Omental fat pad (tissue), 4 donors: ENCODE measurements around the gene ZDHHC7. TPM values are rescaled to one million over a fixed set of nuclear protein-coding genes. Genes with fewer than 3 reads are reported as not detected.

Experiments used
- ATAC-seq: fragments of 150-250 bp; one replicate; pipeline ENCODE4 v1.9.1; 2016; ENCODE audit warnings: mild to moderate bottlenecking, moderate library complexity; ENCODE audit not compliant: low FRiP score
- DNase-seq: peaks from one replicate; pipeline ENCODE4 v3.0.0-alpha.2; 2019; ENCODE audit warnings: low spot score
- CTCF ChIP-seq, 3 donors: fragments of 450-650 bp; IDR thresholded peaks; one replicate each; pipeline ENCODE4 v1.5.1; 2016 to 2017; ENCODE audit warnings: antibody characterized with exemption in 3 of 3, mild to moderate bottlenecking in 3 of 3, moderate library complexity in 2 of 3
- total RNA-seq, 4 donors: library from RNA; depleted of rRNA; stranded (reverse); fragments of >200 nt; gene quantifications; one replicate each; pipeline ENCODE4 v1.1.0, GENCODE V29; 2016

The ZDHHC7 gene
- total RNA-seq, 4 donors from 2014 or later: 41.3 to 72.2 (median 51.3) TPM

GRCh38 chr16:85017633-85018032, 6.3 kb upstream of the ZDHHC7 start:
- ATAC-seq (no peak), DNase-seq (no peak)
- no peak for TF ChIP-seq CTCF (IDR thresholded peaks at IDR 0.05)

GRCh38 chr16:85017151-85017550, 5.8 kb upstream of the ZDHHC7 start:
- no peak for DNase-seq
- no peak for TF ChIP-seq CTCF (IDR thresholded peaks at IDR 0.05)
- ATAC-seq: no peak

- no peak for ATAC-seq
- TF ChIP-seq CTCF (IDR thresholded peaks at IDR 0.05): no peak
- DNase-seq: no peak
Observed at GRCh38 chr16:85015481-85016187, 4.3 kb upstream of the ZDHHC7 start.

DNA sequence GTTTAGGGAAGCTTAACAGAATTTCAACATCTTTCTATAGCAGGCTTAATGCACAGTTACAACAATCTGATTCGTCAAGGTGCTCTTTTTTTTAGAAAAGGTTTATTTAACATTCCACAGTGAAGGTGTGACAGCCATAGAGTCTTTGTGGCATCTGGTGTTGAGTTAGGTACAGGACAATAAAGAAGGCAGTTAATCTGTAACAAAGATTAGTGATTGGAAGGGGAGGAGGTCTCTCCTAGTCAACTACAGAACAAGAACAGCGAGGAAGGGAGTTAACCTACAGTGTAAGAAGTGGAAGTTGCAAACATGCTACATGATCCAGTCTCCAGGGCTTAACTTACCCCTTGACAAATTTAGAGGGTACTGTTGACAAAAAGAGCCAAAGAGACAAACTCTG, 3.0 kb upstream of the ZDHHC7 start:
- no peak for ATAC-seq
- no peak for TF ChIP-seq CTCF (IDR thresholded peaks at IDR 0.05)
- DNase-seq: no peak

- ATAC-seq (no peak), DNase-seq (no peak)
- no peak for TF ChIP-seq CTCF (IDR thresholded peaks at IDR 0.05)
Observed at GRCh38 chr16:85011846-85012284, 530 bp upstream of the ZDHHC7 start.

- no peak for TF ChIP-seq CTCF (IDR thresholded peaks at IDR 0.05)
- ATAC-seq (no peak), DNase-seq (no peak)
Observed at GRCh38 chr16:85010446-85010930, 847 bp downstream of the ZDHHC7 start.

- no peak for TF ChIP-seq CTCF (IDR thresholded peaks at IDR 0.05)
- no peak for ATAC-seq
Observed at GRCh38 chr16:85008271-85008670, 3.1 kb downstream of the ZDHHC7 start.

More at GRCh38 chr16:85008271-85008670, 3.1 kb downstream of the ZDHHC7 start:
- DNase-seq: no peak
